ENCODE data around the gene IKBKG.

GRCh38 chrX:154517101-154517781 lies 30.2 kb upstream of the IKBKG start:
- TF ChIP-seq CTCF (IDR thresholded peaks at IDR 0.05; ENCODE audit: low read depth, low read length) (no peak), POLR2A (IDR thresholded peaks at IDR 0.05; ENCODE audit: extremely low read depth, insufficient read length) (no peak), MAX (IDR thresholded peaks at IDR 0.05; ENCODE audit: low read depth, low read length) (no peak)
